OCI-LY3 (cell line): ENCODE measurements around the gene POLR1G.

ENCODE experiments used
- H2AFZ ChIP-seq: fragments of 200-600, 300-600 bp; shearing (Covaris generic); 2 replicates; pipeline ENCODE4 v1.6.0; 2014; ENCODE audit warnings: antibody characterized with exemption, low read depth, low read length
- H3K27ac ChIP-seq: fragments of 200-600, 300-600 bp; sonication (generic); 2 replicates; pipeline ENCODE4 v1.5.1; 2014; ENCODE audit warnings: mild to moderate bottlenecking, low read length, moderate library complexity, mixed read lengths
- H3K27me3 ChIP-seq: fragments of 200-600, 300-600 bp; sonication (generic); 2 replicates; pipeline ENCODE4 v1.6.1; 2014; ENCODE audit warnings: low read depth, low read length, mixed read lengths
- H3K36me3 ChIP-seq: fragments of 200-600, 300-600 bp; sonication (generic); replicated peaks from 2 replicates; pipeline ENCODE3; 2014; ENCODE audit warnings: low read depth, low read length, mixed read lengths
- H3K4me1 ChIP-seq: fragments of 300-600, 200-600 bp; sonication (generic); 2 replicates; pipeline ENCODE4 v1.6.1; 2014; ENCODE audit warnings: low read length, mixed read lengths
- H3K4me2 ChIP-seq: fragments of 200-600, 300-600 bp; sonication (generic); 2 replicates; pipeline ENCODE4 v1.6.1; 2014; ENCODE audit warnings: low read length, mixed read lengths
- H3K4me3 ChIP-seq: fragments of 300-600, 200-600 bp; sonication (generic); 2 replicates; pipeline ENCODE4 v1.5.1; 2014; ENCODE audit warnings: antibody characterized with exemption, mild to moderate bottlenecking, low read length, moderate library complexity
- H3K79me2 ChIP-seq: fragments of 300-600, 200-600 bp; shearing (Covaris generic); 2 replicates; pipeline ENCODE4 v1.6.1; 2014; ENCODE audit warnings: mild to moderate bottlenecking, low read length, mixed read lengths
- H3K9ac ChIP-seq: fragments of 300-600, 200-600 bp; shearing (Covaris generic); 2 replicates; pipeline ENCODE4 v1.6.0; 2014; ENCODE audit warnings: mild to moderate bottlenecking, low read length, moderate library complexity
- H3K9me3 ChIP-seq: fragments of 200-600, 300-600 bp; shearing (Covaris generic); 2 replicates; pipeline ENCODE4 v1.6.1; 2014; ENCODE audit warnings: low read length, mixed read lengths; ENCODE audit not compliant: insufficient read depth
- H4K20me1 ChIP-seq: fragments of 200-600, 300-600 bp; sonication (generic); 2 replicates; pipeline ENCODE4 v1.6.1; 2016; ENCODE audit warnings: low read length, mixed read lengths; ENCODE audit not compliant: insufficient read depth
- EZH2phosphoT487 ChIP-seq: fragments of 200-600 bp; shearing (Covaris generic); IDR thresholded peaks from 2 replicates; pipeline ENCODE4 v1.6.1; 2018; ENCODE audit warnings: antibody characterized with exemption, mixed run types, low read depth
- TF ChIP-seq, protein P1 (sequence below): fragments of 200-600, 300-600 bp; sonication (generic); IDR thresholded peaks from 2 replicates; pipeline ENCODE4 v1.5.1; 2014; ENCODE audit warnings: antibody characterized with exemption, low read length, low read depth

POLR1G gene

DNA sequence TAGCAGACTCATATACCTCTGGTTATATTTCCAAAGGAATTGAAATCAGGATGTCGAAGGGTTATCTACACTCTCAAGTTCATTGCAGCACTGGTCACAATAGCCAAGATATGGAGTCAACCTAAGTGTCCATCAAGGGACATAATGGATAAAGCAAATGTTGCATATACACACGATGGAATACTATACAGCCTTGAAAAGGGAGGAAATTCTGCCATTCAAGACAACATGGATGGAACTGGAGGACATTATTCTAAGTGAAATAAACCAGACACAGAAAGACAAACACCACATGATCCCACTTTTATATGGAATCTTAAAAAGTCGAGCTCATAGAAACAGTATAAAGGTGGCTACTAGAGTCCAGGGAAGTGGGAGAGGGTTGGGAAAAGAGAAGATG, 30.9 kb downstream of the POLR1G start:
- Histone ChIP-seq H3K36me3 (no peaks in the 10 kb centered on the region), H3K79me2 (no peaks in the 10 kb centered on the region), H3K4me1 (peaks cover 10% of the 10 kb centered on the region)

DNA sequence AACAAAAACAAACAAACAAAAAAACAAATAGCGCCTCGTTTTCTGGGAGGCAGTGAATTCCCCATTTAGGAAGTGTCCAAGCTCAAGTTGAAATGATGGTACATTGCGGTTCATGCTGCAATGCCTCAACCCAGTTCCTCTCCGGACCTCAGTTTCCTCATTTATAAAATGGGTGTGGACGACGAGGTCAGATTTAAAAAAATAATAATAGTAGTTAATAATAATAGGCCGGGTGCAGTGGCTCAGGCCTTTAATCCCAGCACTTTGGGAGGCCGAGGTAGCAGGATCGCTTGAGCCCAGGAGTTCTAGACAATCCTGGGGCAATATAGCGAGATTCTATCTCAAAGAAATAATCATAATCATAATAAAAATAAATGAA, 32.7 kb downstream of the POLR1G start:
- Histone ChIP-seq H3K4me3 (peak overlapping the region; percentile 83), H3K27me3 (no peaks in the 10 kb centered on the region), H4K20me1 (no peaks in the 10 kb centered on the region), H3K79me2 (no peaks in the 10 kb centered on the region), H3K9me3 (no peaks in the 10 kb centered on the region), H3K36me3 (no peaks in the 10 kb centered on the region), H3K9ac (peak overlapping the region; percentile 83), H3K4me2 (peak overlapping the region; percentile 81), H3K27ac (no peak overlapping the region), H2AFZ (peak overlapping the region; percentile 31; the same call in 1 of the 2 replicates), H3K4me1 (peaks cover 17% of the 10 kb centered on the region)
- TF ChIP-seq EZH2phosphoT487 = no peak
- TF ChIP-seq, protein P1, sequence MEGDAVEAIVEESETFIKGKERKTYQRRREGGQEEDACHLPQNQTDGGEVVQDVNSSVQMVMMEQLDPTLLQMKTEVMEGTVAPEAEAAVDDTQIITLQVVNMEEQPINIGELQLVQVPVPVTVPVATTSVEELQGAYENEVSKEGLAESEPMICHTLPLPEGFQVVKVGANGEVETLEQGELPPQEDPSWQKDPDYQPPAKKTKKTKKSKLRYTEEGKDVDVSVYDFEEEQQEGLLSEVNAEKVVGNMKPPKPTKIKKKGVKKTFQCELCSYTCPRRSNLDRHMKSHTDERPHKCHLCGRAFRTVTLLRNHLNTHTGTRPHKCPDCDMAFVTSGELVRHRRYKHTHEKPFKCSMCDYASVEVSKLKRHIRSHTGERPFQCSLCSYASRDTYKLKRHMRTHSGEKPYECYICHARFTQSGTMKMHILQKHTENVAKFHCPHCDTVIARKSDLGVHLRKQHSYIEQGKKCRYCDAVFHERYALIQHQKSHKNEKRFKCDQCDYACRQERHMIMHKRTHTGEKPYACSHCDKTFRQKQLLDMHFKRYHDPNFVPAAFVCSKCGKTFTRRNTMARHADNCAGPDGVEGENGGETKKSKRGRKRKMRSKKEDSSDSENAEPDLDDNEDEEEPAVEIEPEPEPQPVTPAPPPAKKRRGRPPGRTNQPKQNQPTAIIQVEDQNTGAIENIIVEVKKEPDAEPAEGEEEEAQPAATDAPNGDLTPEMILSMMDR = no peak

More for the DNA sequence above, 30.9 kb downstream of the POLR1G start:
- Histone ChIP-seq H3K9me3 (no peaks in the 10 kb centered on the region), H3K9ac (no peak overlapping the region), H3K4me3 (no peak overlapping the region), H3K4me2 (no peak overlapping the region), H3K27me3 (no peaks in the 10 kb centered on the region), H4K20me1 (no peaks in the 10 kb centered on the region), H2AFZ (no peak overlapping the region), H3K27ac (no peak overlapping the region)
- TF ChIP-seq EZH2phosphoT487 = no peak
- TF ChIP-seq, protein P1 = no peak

DNA sequence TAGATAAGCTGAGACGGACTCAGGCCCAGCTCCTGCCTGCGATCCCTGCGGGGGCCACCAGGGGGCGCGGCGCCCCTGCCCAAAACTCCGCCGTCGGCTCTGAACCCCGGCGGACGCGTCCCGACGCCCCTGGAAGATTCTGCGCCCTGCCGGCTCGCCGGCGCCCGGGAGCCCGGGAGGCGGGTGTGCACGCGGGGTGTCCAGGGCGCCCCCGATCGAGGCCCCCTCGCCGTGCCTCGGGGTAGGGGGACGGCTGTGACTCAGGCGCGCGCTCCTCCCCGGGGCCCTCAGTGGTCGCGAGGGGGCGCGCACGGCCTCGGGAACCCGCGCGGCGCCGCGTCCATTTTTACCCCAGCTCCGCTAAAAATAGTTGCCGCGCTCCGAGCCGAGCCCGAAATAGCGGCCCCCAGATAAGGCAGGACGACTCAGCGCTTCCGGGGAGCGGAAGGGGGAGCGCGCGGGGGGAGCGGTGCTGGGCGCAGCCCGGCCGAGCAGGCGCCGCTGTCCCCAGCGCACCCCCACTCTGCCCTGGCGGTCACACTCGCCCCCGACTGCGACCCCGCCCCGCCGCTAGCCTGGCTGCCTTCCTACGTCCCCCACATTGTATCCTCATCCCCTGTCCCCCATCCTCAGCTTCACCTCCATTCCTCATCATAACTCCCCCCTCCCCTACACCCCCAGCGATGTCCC, 33.3 kb downstream of the POLR1G start:
- H3K27ac ChIP-seq = peak overlapping the region; percentile 61
- H2AFZ ChIP-seq = peak overlapping the region; percentile 84; the same call in 1 of the 2 replicates
- H3K4me1 ChIP-seq = peaks cover 18% of the 10 kb centered on the region
- peak overlapping the region; percentile 83 for H3K9ac ChIP-seq
- no peaks in the 10 kb centered on the region for H3K36me3 ChIP-seq
- H3K79me2 ChIP-seq = no peaks in the 10 kb centered on the region
- no peak for TF ChIP-seq EZH2phosphoT487
- TF ChIP-seq, protein P1 = peak; percentile 97
- H3K9me3 ChIP-seq = no peaks in the 10 kb centered on the region
- peak overlapping the region; percentile 81 for H3K4me2 ChIP-seq
- H3K4me3 ChIP-seq = peak overlapping the region; percentile 83
- H3K27me3 ChIP-seq = no peaks in the 10 kb centered on the region
- no peaks in the 10 kb centered on the region for H4K20me1 ChIP-seq

DNA sequence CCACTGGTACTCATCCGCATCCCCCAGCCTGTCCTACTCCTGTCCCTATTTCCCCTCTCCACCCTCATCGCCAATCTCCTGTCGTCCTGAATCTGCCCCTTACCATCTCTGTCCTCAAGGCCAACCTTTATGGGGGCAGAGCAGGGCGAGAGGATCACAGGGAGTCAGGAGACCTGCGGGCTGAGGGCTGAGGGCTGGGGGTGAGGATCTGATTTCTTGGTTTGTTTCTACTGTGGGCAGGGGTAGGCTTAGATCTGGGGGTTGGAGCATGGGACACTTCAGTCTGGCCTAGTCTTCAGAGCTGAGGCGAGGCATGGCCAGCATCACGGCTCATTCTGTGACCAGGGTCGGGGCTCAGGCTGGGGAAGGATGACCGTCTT, 33.8 kb downstream of the POLR1G start:
- H2AFZ ChIP-seq = peak overlapping the region; percentile 84; the same call in 1 of the 2 replicates
- TF ChIP-seq EZH2phosphoT487 = no peak
- TF ChIP-seq, protein P1 = no peak

More for the DNA sequence above, 33.8 kb downstream of the POLR1G start:
- H4K20me1 ChIP-seq = no peaks in the 10 kb centered on the region
- H3K27me3 ChIP-seq = no peaks in the 10 kb centered on the region
- peak overlapping the region; percentile 83 for H3K4me3 ChIP-seq
- no peaks in the 10 kb centered on the region for H3K9me3 ChIP-seq
- peak overlapping the region; percentile 81 for H3K4me2 ChIP-seq
- H3K79me2 ChIP-seq = no peaks in the 10 kb centered on the region
- peak overlapping the region; percentile 83 for H3K9ac ChIP-seq
- H3K36me3 ChIP-seq = no peaks in the 10 kb centered on the region
- H3K27ac ChIP-seq = peak overlapping the region; percentile 61
- H3K4me1 ChIP-seq = peaks cover 22% of the 10 kb centered on the region
